ENCODE data around the gene XPO6.

Gene XPO6

GRCh38 chr16:28058839-28059589 lies 152.8 kb downstream of the XPO6 start:
- DNase-seq: no peak

- no peak for DNase-seq
These were observed 153.8 kb downstream of the XPO6 start for GRCh38 chr16:28057949-28058348.

- no peak for DNase-seq
These were observed 158.3 kb downstream of the XPO6 start for GRCh38 chr16:28053461-28053860.

GRCh38 chr16:28052274-28053128 lies 159.3 kb downstream of the XPO6 start:
- DNase-seq: no peak

- DNase-seq: no peak
These were observed 160.3 kb downstream of the XPO6 start for GRCh38 chr16:28051486-28051885.
